Measurements from ENCODE around the gene IL6R. TPM values are rescaled to one million over a fixed set of nuclear protein-coding genes. Genes with fewer than 3 reads are reported as not detected.

The IL6R gene
- total and polyA plus RNA-seq, 2 of the 4 experiments (the other 2 are of a cell fraction), result 5.3 to 9.5 TPM

GRCh38 chr1:154423304-154423987 lies 18.3 kb downstream of the IL6R start:
- dilution Hi-C loops (cut with HindIII; ENCODE audit: low sequenced_read_pairs, unreplicated experiment), result no loop called here
- peak overlapping the region; percentile 65 for H3K4ac ChIP-seq (ENCODE audit: low read depth, low read length)
- no peaks in the 10 kb centered on the region for H3K27me3 ChIP-seq (ENCODE audit: control insufficient read depth, insufficient read depth, low read length)
- H2BK15ac ChIP-seq (ENCODE audit: low read depth, low read length), result no peak overlapping the region
- peaks cover 27% of the 10 kb centered on the region for H4K20me1 ChIP-seq (ENCODE audit: insufficient read depth, low read length)
- H2AFZ ChIP-seq (replicated peaks; ENCODE audit: low read length, poor library complexity), result no peak overlapping the region
- ATAC-seq (ENCODE audit: low read depth) (peak; percentile 5), DNase-seq (peak; percentile 46)
- no TSS peak for BruUV-seq (replicated peaks)
- H3K4me2 ChIP-seq (ENCODE audit: low read depth, low read length), result peak overlapping the region; percentile 48; the same call in 1 of the 2 replicates
- peak overlapping the region; percentile 69; the same call in 1 of the 2 replicates for H2BK120ac ChIP-seq (ENCODE audit: low read depth, low read length)
- no peaks in the 10 kb centered on the region; the same call in 1 of the 2 replicates for H3K36me3 ChIP-seq (ENCODE audit: control insufficient read depth, insufficient read depth, low read length)
- H2BK5ac ChIP-seq (ENCODE audit: low read depth, low read length, poor library complexity, severe bottlenecking), result no peak overlapping the region
- no peak for TF ChIP-seq CTCF (conservative IDR thresholded peaks at IDR 0.05; ENCODE audit: low read depth, low read length)
- TF ChIP-seq CEBPB (IDR thresholded peaks at IDR 0.05; ENCODE audit: low read depth, low read length), result no peak
- TF ChIP-seq FOS (IDR thresholded peaks at IDR 0.05; ENCODE audit: low read depth, low read length), result no peak
- H3K14ac ChIP-seq (replicated peaks; ENCODE audit: low read depth, low read length), result peak overlapping the region; percentile 49; the same call in 1 of the 2 replicates
- peak overlapping the region; percentile 50; the same call in 1 of the 2 replicates for H3K18ac ChIP-seq (ENCODE audit: low read depth, low read length)
- H3K23ac ChIP-seq (ENCODE audit: low read depth, low read length), result no peak overlapping the region
- H3K56ac ChIP-seq (ENCODE audit: extremely low read depth, insufficient read depth, low read length), result no peak overlapping the region
- POLR2A ChIA-PET (ENCODE audit: unreplicated experiment), result no interaction called here
- peak overlapping the region; percentile 62 for H2AK5ac ChIP-seq (ENCODE audit: low read depth, low read length)
- 0 out of 2 replicates have a peak overlapping the region, but pooled peaks have one; percentile 21 for H4K91ac ChIP-seq (ENCODE audit: insufficient read depth, low read depth, low read length)
- intact Hi-C loops (cut with micrococcal nuclease), result no loop called here
- peak overlapping the region; percentile 24; the same call in 1 of the 2 replicates for H3K9ac ChIP-seq (ENCODE audit: low read depth, low read length)
- H4K5ac ChIP-seq (ENCODE audit: low read depth, low read length), result no peak overlapping the region; the same call in 1 of the 2 replicates
- H3K27ac ChIP-seq (ENCODE audit: insufficient read depth, low read length), result peak overlapping the region; percentile 59; the same call in 1 of the 2 replicates
- peak overlapping the region; percentile 41; the same call in 1 of the 2 replicates for H2BK20ac ChIP-seq (ENCODE audit: low read depth, low read length)
- H4K8ac ChIP-seq (ENCODE audit: low read depth in 2 of 2, low read length in 2 of 2), result peak overlapping the region in 1 of 2 experiments; percentile 55; a peak in 1 of 4 replicates
- peaks cover 16% of the 10 kb centered on the region for H3K9me1 ChIP-seq (ENCODE audit: insufficient read depth, low read length)
- CTCF ChIA-PET, result no interaction called here
- H3K79me1 ChIP-seq (ENCODE audit: low read depth in 1 of 2, low read length in 2 of 2), result peaks cover 3 to 24% of the 10 kb centered on the region in 2 experiments; a peak in 1 of 4 replicates
- peaks cover 46% of the 10 kb centered on the region for H3K4me1 ChIP-seq (ENCODE audit: control insufficient read depth, insufficient read depth, low read length)
- H2AK9ac ChIP-seq (replicated peaks; ENCODE audit: low read depth, low read length, poor library complexity), result no peak overlapping the region
- H3K4me3 ChIP-seq (ENCODE audit: insufficient read depth, low read depth, low read length), result no peak overlapping the region
- WGBS, 2 experiments (ENCODE audit: extremely low coverage in 2 of 2, insufficient read length in 1 of 2), result no CpG with 5 or more reads among the region's 5 CpGs
- H3K9me3 ChIP-seq (ENCODE audit: control insufficient read depth, insufficient read depth, low read length), result no peaks in the 10 kb centered on the region
- in situ Hi-C loops (cut with MboI; ENCODE audit: low sequenced_read_pairs), result no loop called here

Data from IMR-90 (cell line).